Activated CD4-positive, alpha-beta T cell treated with anti-CD3 and anti-CD28 coated beads for 1 hour (primary cell): ENCODE results near the gene DAG1.

Experiments used
- DNase-seq: peaks from one replicate; pipeline ENCODE4 v3.0.0-alpha.2; 2020

The DAG1 gene

DNA sequence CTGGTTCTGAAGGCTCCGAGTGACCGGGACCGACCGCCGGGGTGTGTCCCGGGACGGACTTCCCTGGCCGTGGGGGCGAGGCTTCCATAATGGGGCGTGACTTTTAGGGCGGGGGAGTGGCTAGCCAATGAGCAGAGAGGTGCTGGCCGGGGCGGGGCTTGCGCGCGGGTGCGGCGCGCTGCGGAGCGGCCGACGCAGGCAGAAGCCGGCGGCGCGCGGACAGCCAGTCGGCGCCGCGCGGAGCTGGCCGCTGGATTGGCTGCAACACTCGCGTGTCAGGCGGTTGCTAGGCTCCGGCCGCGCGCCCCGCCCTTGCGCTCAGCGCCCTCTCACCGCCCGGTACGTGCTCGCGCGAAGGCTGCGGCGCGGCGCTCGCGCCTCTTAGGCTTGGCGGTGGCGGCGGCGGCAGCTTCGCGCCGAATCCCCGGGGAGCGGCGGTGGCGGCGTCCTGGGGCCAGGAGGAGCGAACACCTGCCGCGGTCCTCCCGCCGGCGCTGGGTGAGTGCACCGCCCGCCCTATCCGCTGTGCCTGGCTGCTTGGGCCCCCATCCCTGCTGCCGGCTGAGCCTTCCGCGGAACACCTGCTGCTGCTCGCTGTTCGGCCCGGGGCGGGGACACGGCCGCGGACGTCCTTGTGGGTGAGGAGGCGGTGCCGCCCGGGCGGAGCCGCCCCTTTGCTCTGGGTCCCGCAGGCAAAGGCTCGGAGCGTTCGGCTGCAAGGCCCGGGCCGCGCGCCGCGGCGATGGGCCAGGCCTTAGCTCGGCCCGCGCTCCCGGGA lies at the start of gene DAG1:
DAG1 (plus strand) TSS at position 332 of the 778 bp plus-strand sequence. CDS start 40,268 bp downstream, outside the sequence.
- DNase-seq, result peak; percentile 88

DNA sequence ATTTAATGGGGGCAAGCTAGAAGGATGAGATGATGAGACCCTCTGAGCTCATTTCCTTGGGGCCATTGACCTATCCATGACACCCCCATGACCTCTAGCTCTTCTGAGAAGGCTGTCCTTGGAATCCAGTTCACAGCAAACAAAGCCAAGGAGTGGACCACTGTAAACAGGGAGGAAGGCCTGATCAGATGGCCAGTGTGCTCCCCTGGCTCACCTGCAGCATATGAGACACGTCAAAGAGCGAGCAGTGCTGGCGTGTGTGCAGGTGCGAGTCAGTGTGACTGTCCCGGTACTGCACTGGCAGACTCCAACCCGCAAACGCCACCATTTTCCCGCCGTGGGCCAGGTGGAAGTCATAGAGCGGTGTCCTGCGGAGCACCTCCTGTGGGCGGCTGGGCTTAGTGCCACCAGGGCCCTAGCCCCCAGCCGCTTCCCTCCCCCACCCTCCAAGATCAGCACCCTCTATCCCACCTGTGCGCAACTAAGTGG lies 48.1 kb upstream of the DAG1 start:
- DNase-seq, result no peak

DNA sequence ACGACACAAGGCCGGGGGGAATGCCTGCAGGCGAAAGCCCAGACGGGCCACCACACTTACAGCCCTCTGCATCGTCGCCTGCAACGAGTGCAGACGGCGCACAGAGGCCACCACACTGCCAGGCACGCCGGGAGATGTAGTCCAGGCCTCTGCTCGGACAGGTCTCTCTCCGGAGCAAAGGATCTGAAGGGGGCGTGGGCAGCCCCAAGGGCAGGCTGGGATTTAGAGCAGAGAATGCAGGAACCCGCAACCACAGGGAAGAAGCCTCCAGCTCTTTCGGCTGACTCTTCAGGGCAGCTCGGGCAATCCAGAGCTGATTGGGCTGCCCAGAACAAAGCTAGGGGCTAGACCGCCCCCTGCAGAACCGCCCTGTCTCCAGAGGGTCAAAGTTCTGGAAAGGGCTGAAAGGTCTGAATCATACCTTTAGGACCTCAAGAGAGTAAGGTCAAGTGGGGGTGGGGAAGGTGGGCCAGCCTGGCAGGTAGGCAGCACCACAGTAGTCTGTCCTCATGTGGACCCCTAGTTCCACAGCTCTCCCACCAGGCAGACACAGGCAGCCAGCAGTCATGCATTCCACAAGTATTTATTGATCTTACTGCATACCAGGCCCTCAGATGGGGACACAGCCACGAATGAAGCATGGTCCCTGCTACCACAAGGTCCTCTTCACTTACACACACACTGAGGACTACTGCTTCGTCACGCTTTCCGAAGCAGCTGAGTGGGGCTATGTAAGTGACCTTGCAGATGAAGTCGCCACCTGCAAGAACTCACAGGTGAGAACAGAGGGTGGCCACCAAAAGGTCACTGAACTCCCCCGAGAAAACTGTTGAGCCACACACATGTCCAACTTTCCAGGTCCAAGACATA lies 47.5 kb upstream of the DAG1 start, which contains the start of gene AMT:
AMT (minus strand) TSS at position 95 of the 870 bp plus-strand sequence; CDS start at position 72, 23 bp downstream.
- DNase-seq, result no peak

DNA sequence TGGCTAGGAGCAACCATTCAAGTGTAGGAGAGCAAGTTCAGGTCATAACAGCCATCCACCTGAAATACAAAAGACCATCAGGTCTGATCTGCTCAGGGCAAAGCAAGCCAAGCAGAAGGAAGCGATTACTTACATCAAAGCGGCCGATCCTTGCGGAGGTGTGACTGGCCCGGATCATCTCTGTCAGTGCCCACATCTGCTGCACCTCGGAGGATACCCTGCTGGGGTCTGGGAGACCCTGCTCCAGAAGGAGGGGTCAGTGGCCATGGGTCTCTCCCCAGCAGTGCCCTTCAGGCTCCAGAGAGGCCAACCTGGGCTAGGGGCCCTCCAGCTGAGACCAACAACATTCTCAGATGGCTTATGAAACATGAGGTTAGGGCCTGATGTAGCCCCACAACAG lies 45.3 kb upstream of the DAG1 start:
- no peak for DNase-seq

DNA sequence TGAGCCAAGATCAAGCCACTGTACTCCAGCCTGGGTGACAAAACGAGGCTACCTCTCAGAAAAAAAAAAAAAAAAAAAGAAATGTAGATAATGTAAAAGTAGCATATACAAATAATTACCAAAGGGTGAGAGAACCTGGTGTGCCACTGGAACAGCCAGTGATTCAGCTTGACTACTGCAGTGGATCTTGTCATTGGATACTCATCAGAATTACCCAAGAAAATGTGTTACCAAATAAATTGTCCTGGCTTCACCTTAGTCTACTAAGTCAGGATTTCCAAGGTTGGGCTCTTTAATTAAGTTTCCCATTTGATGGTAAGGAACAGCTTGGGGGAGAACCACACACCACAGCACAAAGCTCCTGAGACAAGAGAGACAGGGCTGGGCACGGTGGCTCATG lies 42.5 kb upstream of the DAG1 start:
- DNase-seq, result no peak

DNA sequence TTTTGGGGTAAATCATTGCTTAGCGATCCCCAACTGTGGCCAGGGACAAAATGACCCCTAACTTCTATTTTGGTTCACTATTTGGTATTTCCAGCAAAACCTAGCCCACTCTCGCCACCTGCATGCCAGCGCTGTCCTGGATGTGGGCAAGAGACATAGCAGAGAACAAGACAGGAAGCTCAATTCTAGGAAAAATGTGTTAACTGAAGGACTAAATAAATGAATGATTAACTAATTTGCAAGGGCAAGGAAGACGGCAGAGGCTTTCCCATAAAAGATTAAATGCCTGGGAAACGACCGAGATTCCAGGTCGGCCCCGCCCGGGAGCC lies 41.4 kb upstream of the DAG1 start:
- DNase-seq, result no peak

DNA sequence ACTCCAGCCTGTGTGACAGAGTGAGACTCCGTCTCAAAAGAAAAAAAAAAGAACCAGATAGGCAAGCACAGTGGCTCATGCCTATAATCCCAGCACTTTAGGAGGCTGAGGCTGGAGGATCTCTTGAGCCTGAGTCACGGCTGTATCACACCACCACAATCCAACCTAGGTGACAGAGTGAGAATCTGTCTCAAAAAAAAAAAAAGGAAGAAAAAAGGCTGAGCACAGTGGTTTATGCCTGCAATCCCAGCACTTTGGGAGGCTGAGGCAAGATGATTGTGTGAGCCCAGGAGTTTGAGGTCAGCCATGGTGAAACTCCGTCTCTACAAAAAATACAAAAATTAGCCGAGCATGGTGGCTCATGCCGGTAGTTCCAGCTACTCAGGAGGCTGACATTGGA lies 35.3 kb upstream of the DAG1 start:
- no peak for DNase-seq

DNA sequence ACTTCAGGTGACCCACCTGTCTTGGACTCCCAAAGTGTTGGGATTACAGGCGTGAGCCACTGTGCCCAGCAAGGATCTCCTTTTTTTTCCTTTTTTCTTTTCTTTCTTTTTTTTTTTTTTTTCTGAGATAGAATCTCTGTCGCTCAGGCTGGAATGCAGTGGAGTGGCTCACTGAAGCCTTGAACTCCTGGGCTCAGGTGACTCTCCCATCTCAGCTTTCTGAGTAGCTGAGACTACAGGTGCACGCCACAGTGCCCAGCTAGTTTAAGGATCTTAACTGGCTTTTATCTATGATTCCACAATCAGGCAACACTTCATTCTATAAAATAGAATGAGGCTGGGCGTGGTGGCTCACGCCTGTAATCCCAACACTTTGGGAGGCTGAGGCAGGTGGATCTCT lies 24.7 kb upstream of the DAG1 start:
- no peak for DNase-seq

DNA sequence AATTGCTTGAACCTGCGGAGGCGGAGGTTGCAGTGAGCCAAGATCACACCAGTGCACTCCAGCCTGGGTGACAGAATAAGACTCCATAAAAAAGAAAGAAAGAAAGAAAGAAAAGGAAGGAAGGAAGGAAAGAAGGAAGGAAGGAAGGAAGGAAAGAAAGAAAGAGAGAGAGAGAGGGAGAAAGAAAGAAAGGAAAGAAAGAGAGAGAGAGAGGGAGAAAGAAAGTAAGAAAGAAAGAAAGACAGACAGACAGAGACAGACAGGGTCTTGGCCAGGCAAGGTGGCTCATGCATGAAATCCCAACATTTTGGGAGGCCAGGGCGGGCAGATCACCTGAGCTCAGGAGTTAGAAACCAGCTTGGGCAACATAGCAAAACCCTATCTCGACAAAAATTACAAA lies 16.4 kb upstream of the DAG1 start:
- no peak for DNase-seq

DNA sequence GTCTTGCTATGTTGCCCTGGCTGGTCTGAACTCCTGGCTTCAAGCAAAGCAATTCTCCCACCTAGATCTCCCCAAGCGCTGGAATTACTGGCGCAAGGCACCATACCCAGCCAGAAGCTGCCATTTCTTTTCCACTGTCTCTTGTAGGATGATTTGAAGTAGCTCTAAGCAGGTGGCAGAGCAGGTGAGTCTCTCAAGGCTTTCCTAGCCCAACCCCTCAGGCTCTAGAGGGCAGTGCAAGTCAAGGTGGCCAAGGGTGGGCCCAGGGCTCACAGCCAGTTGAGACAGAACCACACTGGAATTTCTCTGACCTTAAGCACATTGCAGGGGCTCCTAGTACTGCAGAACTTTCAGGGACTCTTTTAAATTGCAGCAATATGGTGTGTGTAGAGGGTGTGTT lies 15.6 kb upstream of the DAG1 start:
- DNase-seq, result no peak

DNA sequence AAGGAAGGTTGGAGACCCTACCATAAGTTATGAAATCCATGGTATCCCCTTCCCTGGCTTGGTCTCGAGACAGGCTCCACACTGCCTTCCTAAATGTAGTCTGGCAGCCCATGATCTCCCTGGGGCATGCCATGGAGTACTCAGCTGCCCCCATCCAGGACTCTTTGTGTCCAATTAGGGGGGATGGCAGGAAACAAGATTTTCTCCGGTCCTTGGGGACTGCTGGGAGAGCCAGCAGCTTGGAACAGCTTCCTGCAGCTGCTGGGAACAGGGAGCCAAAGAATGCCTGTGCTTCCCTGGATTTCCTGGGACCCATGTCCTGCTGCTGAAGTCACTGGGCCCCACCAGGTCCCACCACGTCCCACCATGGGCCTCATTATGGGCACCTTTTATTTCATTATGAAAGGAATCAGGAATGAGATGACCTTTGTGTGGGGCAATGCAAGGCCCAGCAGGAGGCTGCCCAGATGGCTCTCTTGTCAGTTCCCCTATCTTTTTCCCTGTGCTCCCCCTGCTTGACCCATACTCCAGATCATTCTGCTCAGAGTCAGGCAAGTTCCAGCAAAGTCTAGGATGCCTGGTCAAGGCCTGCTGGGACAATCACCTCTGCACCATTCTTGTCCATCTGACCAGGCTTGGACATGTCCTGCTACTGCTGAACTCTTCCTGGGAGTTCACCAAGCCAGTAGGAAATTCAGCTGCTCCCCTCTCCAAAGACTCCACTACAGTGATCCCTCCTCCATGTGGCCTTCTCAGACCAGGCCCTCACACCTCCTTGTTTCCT lies 15.0 kb upstream of the DAG1 start:
- DNase-seq, result no peak

DNA sequence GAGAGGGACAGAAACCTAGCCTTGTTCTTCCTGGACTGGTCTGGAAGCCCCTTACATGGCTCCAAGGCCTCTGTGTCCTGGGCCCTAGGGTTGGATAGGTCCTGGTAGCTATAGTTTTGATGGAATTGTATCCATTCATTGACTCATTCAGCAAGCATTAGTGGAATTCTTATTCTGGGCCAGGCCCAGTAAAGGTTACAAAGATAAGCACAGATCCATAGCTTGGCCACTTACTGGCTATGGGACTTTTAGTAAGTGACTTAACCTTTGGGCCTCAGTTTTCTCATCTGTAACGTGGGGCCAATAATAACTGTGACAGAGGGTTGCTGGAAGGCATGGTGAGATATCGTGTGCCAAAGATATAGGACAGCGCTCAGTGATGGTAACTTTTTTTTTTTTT lies 13.6 kb upstream of the DAG1 start:
- no peak for DNase-seq

DNA sequence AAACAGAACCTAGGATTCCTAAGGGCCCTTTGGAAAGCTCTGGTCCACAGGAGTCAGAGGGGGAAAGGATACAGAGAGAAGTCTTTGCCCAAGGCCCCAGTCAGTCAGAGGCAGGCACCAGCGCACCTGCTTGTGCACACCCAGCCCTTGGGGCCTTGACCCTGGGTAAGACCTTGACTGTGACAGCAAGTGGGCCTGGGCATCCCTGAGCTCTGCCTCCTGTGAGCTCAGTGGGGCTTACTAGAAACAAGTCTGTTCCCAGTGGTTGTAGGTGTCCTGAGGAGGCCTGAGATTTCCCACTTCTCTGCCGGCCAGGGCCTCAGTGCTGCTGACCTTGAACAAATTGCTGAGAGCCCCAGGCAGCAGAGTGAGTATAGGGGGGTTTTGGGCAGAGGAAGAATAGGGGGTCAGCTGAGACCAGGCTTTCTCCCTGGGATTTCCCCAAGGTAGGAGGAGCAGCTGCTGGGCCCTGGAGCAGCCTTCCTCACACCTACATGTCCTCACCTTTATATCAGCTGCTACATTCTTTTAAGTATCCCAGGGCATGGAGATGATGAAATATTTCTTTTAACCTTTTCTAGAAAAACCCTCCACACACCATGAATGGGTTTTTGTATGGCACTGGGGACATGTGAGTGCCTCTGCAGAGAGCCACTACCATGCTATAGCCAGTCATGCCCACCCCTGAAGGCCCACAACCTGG lies 9.7 kb upstream of the DAG1 start:
- no peak for DNase-seq

DNA sequence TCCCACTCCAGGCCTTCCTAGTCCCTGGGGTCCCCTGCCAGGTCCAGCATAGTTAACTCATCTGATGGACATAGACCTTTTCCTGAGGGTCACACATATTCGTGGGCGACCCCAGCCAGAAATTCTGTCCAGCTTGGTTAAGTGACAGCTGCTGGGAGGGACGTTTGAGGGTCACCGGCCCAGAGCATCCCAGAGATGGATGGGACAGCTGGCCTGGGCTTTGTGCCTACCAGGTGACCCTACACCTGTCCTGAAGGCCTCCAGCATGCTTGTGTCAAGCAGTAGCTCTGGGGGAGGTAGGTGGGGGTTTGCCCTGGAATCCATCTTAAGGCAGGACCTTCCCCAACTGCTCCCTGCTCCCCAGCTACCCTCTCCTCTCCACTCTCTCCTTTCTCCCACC lies 9.1 kb upstream of the DAG1 start:
- DNase-seq, result no peak

DNA sequence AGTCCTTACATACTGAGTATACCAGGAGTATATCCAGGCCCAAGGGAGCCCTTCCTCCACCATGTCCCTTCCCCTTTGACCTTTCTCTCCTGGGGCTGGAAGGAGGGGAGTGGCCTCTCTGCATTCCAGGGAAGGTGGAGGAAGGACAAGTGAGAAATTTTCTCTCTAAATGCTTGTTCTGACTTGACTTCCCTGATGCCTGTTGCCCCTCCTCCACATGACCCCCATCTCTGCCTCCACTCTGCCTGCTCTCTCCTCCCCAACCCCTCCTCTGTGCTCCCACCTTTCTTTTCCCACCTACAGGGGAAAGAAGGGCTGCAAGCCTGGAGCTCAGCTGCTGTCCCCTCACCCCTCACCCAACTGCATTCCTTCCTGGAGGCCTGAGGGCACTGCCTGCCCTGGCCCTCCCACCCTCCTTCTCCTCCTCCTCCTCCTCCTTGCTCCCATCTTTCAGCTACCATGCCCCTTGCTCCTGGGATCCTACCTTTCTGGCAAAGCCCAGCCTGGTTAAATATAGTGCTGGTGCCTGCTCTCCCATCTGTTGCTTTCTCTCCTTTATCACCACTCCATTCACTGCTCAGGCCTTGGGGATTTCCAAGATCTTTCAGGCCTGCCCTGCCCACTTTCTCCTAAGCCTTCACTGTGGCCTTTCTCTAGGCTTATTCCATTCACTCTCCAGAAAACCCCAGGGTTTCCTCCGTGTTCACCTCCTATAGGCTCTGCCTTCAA lies 8.5 kb upstream of the DAG1 start:
- no peak for DNase-seq

DNA sequence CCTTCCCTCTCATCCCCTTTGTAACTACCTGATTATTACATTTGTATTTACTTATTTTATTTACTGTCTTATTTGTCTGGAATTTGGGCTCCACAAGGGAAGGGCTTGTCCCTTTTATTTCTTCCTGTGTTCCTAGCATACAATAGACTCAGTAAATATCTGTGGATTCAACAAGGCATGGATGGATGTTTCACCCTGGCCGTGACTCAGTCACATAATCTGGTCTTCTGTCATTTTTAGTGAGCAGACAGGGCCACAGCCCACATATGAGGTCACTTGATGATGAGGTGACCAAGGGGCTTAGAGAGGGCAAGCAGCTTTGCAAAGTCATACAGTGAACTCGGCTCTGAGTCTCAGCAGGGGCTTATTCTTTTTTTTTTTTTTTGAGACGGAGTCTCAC lies 7.8 kb upstream of the DAG1 start:
- no peak for DNase-seq

DNA sequence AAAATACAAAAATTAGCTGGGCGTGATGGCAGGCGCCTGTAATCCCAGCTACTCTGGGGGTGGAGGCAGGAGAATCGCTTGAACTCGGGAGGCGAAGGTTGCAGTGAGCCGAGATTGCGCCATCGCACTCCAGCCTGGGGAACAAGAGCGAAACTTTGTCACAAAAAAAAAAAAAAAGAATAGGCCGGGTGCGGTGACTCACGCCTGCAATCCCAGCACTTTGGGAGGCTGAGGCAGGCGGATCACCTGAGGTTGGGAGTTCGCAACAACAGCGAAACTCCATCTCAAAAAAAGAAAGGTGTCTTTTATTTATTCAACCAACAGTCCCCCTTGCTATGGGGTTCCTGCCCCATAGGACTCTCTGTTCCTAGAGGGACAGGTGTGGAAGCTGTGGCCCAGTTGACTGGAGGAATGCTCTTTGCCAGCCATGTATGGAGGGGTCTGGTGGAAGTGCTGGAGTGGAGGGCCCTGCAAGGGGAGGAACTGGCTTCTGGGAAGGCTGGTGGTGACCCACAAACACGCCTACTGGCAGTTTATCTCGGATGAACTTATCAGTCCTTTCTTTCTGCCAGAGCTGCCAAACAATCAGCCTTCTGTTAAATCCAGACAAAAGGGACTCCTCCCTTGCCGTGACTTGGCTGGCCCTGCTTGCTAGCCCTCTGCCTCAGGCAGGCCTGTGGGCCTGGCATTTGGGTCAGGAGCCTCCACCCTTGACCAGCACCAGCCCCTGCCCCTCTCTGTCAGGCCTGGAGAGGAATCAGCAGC lies 4.6 kb upstream of the DAG1 start:
- DNase-seq, result no peak

DNA sequence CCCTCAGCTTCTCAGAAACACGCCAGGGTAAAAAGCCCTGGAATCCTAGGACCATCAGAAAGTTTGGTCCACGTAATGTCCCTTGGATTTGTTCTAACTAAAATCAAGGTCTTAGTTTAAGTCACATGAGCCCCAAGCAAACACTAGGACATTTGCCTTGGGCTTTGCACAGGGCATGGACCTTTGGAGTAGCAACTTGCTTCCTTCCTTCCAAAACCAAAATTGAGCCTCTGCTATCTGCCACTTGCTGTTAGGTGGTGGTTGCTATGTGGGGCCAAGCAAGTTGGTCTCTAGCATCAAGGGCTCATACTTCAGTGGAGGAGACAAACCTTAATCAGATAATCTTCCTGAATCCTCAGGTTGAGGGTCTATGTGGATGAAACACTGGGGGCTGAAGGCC lies 4.0 kb upstream of the DAG1 start:
- DNase-seq, result no peak

DNA sequence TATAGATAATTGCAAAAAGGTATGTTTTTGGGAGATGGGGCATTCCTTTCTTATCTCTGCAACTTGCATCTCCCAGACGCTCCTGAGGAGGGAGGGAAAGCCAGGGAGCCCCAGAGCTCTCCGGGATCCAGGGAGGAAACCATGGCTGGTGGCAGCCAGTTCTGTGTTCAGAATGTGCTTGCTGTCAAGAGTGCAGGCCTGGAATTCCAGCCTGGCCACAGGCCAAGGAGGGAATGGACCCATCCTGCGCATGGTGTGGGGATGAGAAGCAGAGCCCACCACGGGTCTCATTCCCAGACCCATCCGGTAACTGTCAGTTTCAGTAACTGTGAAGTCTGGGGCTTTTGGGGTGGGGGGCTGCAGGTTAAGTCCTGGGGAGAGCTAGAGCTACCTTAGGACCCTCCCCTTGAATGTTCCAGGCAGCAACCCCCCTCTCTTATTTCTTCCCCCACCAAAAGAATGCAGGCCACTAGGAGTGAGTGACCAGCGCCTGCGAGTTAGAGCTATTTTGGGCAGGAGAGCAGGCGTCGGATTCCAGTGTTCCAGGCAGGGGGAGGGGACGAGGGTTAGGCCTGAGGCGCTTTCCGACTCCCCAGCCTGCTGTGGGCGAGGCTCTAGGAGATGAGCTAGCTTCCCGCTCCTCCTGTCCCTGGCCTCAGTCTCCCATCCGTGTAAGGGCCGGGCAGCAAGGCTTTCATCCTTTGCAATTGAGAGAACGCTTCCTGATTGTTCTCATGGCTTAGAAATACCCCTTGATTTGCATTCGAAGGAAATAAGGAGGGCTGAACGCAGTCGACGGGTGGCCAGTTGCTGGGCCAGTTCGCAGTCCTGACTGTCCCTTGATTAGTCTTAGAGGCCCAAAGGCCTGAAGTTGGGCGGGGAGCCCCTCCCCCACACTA lies 781 bp upstream of the DAG1 start:
- no peak for DNase-seq
